Globus pallidus (tissue), 1 donor: ENCODE data around the gene CCNK.

Source experiments
- DNase-seq: peaks from one replicate; pipeline ENCODE4 v3.0.0-alpha.2; 2015; ENCODE audit warnings: low spot score

The CCNK gene

DNA sequence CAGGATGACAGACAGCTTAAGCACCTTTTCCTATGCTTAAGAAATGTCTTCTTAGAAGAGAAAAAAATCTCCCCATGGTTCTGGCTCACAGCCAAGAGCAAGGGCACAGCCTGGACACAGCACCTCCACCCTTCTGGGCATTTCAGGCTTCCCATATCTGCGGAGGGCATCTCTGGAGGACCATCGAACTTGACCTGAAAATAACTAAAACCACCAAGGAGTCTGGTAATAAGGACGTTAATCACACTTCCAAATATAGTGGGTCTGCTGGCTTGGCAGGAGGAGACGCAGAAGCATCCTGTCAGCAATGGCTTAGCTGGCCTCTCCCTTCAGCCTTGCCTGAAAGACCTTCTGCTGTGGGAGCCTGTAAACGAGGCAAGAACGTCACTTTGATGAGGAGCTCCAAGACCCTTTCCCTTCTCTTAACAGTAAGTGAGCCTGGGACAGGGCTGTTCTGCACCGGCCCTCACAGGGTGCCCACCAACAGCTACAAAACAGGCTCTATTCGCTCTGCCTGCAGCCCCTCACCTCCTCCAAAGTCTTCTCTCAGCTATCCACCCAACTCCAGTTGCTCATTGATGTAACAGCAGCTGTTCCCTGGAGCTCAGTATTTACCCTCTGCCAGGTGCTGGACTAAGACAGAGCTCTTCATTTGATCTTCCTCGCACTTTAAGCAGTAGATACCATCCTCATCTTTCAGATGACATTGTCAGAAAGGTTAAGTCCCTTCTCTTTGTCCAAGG lies 13.7 kb upstream of the CCNK start:
- no peak for DNase-seq

DNA sequence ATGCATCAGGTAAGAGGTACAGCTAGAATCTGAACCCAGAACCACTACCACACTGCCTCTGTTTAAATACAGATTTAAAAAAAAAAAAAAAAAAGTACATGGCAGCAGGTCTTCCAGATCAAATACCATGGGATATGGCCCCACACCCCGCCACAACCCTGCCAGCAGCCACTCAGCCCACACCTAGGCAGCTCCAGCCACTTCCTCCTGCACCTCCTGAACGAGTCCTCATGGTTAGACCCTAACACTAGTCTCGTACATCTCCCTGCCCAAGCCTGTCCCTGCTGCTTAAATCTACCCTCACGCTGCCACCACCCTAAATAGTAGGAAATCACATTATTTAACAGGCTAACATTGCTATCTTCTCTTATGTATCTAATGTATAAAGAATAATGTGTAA lies 13.1 kb upstream of the CCNK start:
- DNase-seq: no peak

DNA sequence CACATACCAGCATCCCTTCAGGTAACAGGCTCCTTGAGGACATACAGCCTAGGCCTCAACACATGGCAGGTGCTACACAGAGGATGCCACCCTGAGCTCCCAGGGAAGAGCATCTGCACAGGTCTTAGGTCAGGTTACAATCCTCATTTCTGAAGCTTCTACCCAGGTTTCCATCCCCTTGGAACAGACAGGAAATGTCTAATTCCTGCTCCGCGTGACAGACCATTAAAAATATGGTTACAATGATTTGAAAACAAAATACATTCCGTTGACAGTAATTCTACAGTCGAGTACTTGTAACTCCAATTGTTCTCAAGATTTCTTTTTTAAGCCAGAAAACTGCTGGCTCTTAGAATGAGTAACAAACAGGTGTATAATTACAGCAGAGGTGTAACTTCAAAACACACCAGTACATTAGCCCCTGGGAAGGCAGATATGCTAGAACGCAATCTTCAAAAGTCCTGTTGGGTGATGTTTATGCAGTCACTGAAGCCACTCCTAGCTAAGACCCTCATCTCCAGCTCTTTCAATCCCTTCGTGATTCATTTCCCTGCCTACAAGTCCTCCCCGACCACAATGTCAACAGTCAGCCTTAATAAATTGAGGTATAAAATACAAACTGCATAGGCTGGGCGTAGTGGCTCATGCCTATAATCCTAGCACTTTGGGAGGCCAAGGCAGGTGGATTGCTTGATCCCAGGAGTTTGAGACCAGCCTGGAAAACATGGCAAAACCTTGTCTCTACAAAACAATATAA lies 12.2 kb upstream of the CCNK start:
- no peak for DNase-seq

DNA sequence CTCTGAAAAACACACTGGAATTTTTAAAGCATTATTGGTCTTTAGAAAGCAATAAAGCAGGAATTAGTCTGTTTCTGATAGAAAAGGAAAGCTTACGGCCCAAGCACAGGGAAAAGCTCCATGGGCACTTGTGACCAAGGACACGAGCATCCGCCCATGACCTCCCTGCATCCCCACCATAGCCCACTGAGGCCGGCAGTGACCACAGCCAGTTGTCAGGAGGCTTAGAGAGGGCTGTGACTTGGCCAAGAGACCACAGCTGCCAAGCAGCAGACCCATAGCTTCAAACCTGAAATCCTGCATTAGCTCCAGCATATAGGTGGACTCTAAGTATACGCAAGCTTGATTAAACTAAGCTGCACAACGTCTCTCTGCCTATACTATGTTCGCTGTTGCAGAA lies 9.5 kb upstream of the CCNK start:
- no peak for DNase-seq

DNA sequence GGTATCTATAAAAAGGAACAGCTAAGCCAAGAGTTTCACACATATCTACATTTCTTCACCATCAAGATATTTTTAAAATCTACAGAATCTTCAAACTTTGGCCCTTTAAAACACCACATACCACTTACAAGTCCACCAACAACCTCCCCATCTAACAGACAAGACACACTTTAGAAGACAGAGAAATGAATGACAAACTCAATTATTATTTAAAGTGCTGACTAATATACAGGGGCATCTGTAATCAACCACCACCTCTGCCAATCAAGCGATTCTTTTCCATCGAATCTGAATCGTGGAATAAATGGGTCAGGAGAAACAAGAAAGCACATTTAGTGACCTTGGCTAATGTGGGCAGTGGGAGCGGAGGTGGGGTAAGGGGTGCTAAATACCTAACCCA lies 8.3 kb upstream of the CCNK start:
- no peak for DNase-seq

DNA sequence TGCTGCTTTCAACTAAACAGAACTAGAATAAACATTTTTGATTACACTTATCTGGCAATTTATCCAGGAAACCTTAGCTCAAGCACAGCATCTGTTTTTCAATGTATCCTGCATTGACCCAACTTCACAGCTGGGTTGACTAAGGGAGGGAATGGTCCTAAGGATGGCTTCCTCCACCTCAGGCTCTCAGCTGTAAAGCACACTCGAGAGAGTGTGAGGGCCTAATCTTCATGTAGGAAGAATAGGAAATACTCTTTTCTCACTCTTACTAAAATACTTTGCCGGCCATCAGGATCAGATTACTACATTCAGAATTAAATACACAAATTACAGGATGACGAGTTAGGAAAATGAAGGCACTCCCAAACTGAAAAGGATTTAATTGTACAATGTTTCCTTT lies 7.8 kb upstream of the CCNK start:
- no peak for DNase-seq

DNA sequence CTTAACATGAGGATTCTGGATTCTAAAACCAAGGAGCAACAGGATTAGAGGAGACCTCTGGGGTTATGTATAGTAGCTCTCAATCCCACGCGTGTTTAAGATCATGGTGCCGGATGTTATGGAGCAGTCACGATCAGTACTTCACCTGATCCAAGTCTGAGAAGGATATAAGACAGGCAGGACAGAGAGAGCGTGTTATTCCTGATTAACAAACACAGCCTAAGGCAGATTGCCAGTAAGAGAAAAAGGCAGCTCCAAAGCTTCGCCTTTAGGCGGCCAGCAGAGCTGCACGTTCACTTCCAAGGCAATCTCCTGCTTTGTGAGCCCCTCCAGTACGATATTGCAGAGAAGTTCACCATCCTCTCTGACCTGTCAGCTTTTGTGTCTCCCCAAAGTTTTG lies 6.0 kb upstream of the CCNK start:
- no peak for DNase-seq

DNA sequence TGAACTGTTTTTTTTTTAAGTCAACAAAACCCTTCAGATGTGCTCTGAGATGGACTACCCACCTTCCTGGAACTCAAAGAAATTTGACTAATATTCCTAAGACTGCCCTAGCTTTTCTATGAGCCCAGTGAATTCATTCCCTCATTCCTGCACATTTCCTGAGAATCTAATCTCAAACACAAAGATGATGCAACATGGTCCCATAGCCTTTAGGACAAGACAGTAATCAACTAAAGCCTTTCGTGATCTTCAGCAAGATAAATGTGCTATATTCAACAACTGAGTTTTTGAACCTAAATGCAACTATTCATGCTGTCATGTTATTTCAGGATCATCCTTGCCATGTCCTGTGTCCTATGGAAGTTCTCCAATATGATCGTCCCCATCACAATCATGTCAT lies 5.5 kb upstream of the CCNK start:
- no peak for DNase-seq

DNA sequence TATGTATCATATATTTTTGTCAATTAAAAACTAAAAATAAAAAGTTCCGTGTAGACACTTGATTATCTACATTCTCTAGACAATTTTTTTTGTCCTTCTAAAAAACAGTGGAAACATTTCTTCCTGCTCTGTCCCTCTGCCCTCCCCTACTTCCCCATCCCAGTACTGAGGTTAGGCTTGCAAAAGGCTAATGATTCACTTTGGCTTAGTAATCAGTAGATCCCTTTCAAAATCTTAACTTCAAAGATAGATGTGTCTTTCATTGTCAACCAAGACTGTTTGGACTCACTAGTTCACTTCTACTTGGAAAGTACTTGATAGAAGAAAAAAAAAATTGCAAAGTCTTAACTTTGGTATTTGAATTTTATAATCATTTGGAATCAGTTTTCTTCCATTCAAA lies 4.3 kb upstream of the CCNK start:
- DNase-seq: no peak

DNA sequence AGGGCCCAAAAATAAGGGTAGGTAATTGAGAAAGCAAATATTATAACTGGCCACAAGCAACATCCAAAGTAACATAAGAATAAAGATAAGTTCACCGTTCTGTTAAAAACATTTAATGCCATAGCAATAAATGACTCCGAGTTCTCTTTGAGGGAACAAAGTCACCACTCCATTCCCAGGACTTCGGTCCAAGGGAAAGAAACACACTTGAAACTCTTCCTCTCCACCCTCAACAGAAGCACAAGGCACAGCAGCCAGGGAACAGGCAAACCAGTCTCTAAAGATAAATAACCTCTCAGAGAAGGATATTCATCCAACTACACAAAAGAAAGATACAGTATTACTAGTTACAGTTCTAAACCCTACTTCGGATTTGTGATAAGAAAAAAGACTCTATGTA lies 3.1 kb upstream of the CCNK start:
- DNase-seq: no peak

DNA sequence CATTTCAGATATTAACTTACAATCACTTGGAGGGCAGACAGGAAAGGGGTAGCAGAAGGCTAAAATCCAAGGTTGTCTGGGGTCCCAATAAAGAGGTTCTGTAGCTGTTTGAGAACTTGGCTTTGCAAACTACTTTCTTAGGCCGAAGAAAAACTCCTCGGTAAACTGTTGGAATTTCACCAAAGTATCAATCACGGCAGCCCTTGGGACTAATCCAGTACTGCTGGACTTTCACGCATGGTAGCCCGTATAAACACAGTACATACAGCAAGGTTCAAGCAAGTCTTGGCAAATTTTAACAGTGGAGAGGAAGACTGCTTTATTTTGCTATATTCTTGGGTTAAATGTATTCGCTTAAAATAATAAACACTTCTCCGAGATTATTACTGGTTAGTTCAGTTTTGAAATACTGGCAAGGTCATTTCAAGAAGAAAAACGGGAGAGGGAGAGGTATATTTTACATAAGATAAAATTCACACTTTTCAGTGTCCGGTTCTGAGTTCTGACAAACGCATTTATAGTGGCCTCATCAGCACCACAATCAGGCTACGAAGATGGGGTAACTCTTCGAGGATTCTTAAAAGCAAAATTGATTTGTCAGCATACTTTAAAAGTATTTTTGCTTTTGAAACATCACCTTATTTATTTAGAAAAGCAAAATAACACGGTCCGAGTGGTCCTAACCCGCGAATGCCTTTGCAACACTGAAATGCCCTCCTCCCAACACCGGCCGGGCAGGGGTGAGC lies 1.9 kb upstream of the CCNK start:
- DNase-seq: no peak

DNA sequence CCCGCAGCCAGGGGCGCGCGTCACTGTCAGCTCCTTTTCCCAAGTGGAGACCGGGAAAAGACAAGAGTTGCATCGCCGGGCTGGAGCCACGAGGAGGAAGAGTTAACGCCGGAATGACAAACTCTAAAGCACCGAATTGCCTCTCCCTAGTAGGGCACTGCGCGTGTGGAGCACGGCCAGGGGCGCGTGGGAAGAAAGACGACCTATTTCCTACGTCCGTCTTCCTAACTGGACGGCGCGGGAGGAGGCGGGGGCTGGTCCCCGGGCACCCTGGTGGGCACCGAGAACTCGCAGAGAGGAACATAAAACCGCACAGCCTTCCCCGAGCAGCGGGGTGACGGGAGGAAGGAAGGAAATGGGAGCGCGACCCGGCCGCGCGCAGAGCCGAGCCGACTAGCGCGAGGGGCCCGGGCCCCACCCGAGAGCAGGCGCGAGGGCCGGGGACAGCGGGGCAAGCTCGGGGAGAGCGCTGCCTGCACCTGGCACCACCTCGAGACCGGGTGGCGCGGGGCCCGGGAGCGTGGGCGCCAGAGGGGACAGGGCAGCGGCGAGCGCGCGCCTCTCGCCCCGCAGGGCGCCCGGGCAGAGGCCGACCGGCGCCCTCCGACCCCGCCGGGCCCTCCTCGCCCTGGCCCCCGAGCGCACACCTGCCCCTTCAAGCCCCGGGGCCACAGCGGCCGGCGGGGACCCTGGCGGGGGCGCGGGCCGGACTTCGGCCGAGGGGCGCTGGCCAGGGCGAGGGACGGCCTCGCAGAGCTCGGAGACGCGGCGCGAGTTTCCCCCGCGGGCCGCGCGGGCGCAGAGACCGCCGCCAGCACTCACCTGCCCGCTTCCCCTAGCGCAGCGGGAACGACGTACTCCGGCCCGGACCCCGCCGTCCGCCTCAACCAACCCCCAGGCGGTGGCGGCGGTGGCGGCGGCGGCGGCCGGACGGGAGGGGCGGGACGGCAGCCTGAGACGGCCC lies 1.0 kb upstream of the CCNK start, which contains the start of gene SETD3:
Gene SETD3, minus strand, starts transcription at position 954 of the 964 bp plus-strand sequence. CDS start 15,054 bp downstream, outside the sequence.
- peak; percentile 27 for DNase-seq

DNA sequence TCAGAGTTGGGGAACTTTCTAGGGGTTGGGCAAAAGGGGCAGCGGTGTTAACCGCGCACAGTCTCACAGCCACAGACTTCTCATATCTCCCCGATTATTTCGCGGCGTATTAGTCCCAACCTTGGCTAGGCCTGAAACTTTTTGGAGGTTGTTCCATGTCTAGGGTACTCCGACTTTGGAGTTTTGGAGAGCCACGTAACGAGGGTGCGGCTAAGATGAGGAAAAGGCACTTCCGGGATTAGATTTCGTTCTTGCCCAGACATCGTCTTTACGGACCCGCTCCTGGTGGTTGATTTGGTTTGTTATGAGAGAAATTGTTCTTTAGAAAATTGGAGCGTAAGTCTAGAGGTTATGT lies 513 bp downstream of the CCNK start:
- no peak for DNase-seq

DNA sequence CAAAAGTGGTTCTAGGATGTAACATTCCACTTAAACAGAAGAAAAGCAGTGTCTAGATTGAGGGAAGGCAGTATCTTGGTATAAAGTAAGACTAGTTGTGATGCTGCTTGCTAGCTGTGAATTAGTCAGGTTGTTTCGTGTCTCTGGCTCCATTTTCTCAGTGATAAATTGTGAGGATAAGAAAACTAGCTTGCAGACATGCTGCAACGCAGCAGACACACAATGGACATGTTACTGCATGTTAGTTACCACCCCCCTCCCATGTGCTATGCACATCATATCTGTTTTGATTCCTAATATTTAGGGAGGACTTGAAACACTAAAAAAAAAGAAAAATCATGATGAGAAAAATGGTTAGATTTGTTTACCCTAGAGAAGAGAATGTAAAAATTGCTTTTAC lies 2.9 kb downstream of the CCNK start:
- no peak for DNase-seq

DNA sequence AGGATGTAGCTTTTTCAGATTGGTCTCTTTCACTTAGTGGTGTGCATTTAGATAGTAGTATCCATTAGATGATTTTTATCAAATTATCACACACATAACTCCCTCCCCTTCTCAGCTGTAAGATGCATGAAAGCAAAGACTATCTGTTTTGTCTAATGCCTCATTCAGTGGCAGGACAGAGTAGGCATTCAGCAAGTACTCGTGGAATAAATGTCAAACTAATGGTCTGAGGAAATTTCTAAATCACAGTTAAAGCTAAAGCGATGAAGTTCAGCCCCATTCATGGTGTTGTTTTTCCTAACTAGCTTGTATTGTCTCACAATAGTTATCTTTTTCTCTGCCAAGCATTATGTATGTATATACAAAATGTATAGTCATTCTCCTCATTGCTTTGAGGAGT lies 16.1 kb downstream of the CCNK start:
- DNase-seq: no peak

DNA sequence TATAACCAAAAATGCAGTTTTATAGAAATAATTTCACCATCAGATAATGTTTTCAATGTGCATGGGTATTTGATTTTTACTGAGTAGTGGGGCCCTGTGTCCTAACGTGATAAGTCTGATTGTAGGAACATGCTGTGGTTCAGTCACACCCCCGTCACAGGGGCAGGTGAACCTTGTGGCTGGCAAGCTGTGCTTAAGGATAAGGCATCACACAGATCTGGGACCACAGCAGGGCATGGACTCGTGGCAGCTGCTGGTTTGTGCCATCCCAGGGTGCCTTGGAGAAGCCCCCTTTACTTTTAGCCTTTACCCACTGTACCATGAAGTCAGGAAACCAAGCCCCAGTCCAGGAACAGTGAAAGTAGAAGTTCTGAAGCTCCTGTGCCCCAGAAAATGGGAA lies 16.7 kb downstream of the CCNK start:
- DNase-seq: no peak

DNA sequence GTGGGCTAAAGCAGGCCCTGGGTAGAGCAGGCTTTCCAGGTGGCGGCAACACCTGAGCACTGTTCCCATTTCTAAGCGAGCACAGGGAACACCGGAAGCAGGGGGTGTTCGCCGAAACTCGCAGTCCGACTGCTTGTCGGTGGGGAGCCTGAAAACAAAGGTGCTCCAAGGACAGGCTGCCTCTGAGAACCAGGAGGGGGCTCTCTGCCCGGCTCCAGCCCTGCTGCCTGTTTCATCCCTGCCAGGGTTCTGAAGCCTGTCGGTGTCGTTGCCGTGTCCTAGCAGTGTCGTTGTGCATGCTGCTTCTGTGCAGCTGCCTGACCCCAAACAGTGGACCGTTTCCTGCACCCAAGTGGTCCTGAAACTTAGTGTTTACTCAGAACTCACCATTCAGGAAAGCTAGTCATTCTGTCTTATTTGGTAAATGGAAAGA lies 21.8 kb downstream of the CCNK start:
- DNase-seq: no peak

DNA sequence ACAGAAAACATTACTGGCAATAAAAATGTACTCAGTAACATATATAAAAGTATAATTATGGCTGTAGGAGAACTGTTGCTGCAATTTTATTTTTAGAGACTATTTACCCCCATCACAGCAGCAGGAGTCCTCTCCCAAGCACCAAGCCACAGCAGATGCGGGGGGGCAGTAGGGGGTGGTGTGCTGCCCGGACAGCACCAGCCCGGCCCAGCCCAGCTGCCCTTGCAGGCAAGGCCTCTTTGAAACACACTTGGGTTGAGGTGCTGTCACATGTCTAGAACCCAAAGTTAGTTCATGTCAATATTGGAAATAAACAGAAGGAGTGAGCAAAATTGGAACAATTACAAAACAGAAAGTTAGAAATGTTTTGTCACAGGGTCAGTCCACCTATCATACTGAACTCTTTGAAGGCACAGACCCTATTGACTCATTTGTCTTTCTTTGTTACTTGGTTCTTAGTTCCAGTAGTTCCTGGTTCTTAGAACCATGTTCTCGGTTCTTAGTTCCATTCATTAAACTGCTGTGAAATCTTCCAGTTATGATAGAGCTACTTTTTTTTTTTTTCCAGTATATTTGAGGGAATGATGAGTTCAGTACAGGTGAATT lies 22.7 kb downstream of the CCNK start:
- DNase-seq: no peak

DNA sequence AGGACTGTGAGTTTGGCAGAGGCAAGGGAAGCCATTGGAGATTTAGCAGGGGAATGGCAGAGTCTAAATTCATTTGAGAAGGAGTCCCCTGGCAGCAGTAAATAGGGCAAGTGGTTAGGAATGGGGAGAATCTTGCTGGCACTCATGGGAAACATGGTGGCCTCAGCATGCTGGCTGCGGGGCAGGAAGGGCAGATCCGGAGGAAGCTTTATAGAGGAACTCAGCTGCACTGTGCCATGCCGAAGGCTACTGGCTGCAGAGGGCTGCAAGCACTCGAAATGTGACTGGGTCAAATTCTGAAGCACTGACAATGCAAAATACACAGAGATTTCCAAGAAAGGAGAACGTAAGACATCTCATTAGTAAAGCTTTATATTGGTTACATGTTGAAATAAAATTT lies 23.9 kb downstream of the CCNK start:
- DNase-seq: no peak

DNA sequence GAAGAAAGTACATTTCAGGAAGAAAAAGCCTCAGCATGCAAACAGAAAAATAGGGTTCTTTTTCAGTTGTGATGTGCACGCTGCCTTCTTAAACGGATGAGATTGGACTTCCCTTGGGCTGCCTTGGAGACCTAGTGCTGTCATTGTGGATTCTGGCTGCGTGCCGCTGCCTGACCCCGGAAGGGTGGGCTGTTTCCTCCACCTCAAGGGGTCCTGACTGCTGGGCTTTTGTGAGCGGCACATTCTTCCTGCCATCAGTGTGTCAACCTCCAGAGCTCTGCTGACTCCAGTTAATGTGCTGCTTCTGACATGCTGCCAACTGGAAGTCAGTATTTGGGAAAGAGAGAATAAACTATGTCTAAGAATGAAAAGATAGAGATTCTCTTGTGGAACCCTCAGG lies 25.1 kb downstream of the CCNK start:
- DNase-seq: no peak

DNA sequence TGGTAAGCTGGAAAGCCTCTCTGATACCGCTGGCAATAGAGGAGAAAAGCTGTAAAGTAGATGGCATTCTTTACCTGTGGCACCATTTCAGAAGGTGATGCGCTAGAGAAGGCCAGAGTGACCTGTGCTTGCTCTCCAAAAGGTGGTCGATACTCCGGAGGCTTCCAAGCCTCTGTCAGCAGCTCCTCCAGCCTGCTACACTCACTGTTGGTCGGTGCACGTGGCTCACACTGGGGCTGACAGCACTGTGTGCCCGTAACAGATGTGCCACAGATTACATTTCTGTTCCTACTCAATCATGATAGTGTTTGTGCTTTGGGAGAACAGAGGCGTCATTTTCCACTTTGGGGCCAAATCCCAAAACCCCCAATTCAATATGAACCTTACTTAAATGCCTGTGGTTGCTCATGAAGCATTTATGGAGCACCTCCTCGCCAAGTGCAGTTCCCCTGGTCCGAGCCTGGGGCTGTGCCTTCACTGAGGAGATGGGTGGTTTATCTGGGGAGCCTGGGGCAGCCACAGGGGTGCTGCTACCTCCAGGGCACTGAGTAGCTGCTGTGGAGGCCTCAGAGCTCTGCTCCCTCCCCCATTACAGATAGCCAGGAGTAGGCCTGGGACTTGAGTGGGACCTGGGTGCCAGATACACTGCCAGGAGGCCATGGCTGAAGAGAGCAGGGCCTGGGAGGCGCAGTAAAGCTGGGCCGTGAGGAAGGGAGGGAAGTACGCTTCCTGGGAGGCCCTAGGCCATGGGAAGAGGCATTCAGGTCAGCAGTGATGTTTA lies 26.8 kb downstream of the CCNK start:
- DNase-seq: no peak
